ENCODE results near the gene NEK7. TPM values are rescaled to one million over a fixed set of nuclear protein-coding genes. Genes with fewer than 3 reads are reported as not detected.

Gene NEK7
- total RNA-seq, 1 donor = 376 TPM

DNA sequence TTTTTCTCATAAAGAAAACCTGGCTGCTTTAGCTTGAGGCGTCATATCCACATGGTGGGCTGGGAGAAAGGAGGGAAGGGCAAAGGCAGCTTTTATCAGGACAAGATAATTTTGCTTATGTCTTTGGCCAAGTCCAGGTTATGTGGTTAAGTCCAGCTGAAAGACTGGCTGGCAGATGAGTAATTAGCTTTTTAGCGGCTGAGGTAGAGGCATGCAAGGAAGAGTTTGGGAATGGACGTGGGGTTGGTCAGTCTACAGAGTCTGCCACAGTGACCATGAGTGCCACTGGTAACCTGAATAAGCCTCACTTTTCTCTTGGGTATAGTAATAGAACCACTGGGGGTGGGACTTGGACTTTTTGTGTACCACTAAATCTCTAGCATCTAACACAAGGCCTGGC, 39.8 kb downstream of the NEK7 start:
- Histone ChIP-seq H3K27ac (ENCODE audit: low read depth, low read length) (no peak overlapping the region), H3K4me2 (ENCODE audit: insufficient read depth, low read length) (no peak overlapping the region), H3K4me1 (ENCODE audit: insufficient read depth, low read length) (peaks cover 15% of the 10 kb centered on the region), H2AFZ (ENCODE audit: low read length) (no peak overlapping the region), H3K79me2 (ENCODE audit: insufficient read depth, low read length) (peaks cover 99% of the 10 kb centered on the region), H3K27me3 (ENCODE audit: insufficient read depth, low read length) (no peaks in the 10 kb centered on the region), H3K4me3 (ENCODE audit: insufficient read depth, low read length) (no peak overlapping the region), H3K9me3 (ENCODE audit: low read depth, low read length) (no peaks in the 10 kb centered on the region), H4K20me1 (ENCODE audit: insufficient read depth, low read length) (peaks cover 65% of the 10 kb centered on the region), H3K36me3 (ENCODE audit: insufficient read depth, low read length) (peaks cover 8% of the 10 kb centered on the region)
- TF ChIP-seq, protein P1, sequence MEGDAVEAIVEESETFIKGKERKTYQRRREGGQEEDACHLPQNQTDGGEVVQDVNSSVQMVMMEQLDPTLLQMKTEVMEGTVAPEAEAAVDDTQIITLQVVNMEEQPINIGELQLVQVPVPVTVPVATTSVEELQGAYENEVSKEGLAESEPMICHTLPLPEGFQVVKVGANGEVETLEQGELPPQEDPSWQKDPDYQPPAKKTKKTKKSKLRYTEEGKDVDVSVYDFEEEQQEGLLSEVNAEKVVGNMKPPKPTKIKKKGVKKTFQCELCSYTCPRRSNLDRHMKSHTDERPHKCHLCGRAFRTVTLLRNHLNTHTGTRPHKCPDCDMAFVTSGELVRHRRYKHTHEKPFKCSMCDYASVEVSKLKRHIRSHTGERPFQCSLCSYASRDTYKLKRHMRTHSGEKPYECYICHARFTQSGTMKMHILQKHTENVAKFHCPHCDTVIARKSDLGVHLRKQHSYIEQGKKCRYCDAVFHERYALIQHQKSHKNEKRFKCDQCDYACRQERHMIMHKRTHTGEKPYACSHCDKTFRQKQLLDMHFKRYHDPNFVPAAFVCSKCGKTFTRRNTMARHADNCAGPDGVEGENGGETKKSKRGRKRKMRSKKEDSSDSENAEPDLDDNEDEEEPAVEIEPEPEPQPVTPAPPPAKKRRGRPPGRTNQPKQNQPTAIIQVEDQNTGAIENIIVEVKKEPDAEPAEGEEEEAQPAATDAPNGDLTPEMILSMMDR (IDR thresholded peaks at IDR 0.05; ENCODE audit: extremely low read depth, low read depth, low read length) = no peak
- DNase-seq (ENCODE audit: insufficient read length, low spot score, missing footprints) = no peak

DNA sequence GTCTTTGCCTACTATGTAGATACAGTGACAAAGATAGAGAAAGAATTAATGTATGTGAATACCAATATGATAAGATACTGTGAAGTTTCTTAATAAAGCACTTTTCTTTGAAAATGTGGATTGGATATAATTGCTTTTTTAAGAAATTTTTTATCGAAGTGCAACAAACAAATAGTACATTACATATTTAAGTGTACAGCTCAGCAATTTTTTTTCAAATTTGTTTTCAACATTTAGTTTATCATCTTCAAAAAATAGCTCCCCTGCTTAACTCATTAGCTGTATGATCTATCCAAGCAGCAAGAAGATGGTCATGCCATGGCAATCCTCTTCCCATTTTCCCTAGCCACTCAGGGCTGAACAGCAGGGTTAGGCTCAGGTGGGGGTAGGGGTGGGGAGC, 40.5 kb downstream of the NEK7 start:
- TF ChIP-seq, protein P1 (IDR thresholded peaks at IDR 0.05; ENCODE audit: extremely low read depth, low read depth, low read length) = no peak
- Histone ChIP-seq H2AFZ (ENCODE audit: low read length) (no peak overlapping the region), H4K20me1 (ENCODE audit: insufficient read depth, low read length) (peaks cover 69% of the 10 kb centered on the region), H3K9me3 (ENCODE audit: low read depth, low read length) (no peaks in the 10 kb centered on the region), H3K4me2 (ENCODE audit: insufficient read depth, low read length) (no peak overlapping the region), H3K27ac (ENCODE audit: low read depth, low read length) (no peak overlapping the region), H3K27me3 (ENCODE audit: insufficient read depth, low read length) (no peaks in the 10 kb centered on the region), H3K4me3 (ENCODE audit: insufficient read depth, low read length) (no peak overlapping the region), H3K79me2 (ENCODE audit: insufficient read depth, low read length) (peaks cover 99% of the 10 kb centered on the region), H3K36me3 (ENCODE audit: insufficient read depth, low read length) (peaks cover 11% of the 10 kb centered on the region), H3K4me1 (ENCODE audit: insufficient read depth, low read length) (peaks cover 21% of the 10 kb centered on the region)
- DNase-seq (ENCODE audit: insufficient read length, low spot score, missing footprints) = no peak

DNA sequence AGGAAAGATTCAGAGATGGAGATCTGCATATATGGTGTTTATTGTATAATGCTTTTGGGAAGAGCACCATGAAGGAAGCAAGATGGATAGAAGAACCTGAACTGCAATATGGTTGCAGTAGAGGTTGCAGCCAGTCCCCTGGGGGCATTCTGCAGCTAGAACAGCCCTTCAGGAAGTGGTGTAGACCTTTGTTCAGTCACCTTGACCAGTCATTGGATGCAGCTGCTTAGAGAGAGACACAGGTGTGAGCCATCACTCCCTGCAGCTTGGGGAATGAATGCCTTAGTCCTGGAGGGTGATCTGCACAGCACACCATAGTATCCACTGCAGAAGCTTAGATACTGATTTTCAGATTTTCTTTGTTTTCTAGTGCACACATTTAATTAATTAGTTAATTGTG, 42.3 kb downstream of the NEK7 start:
- H2AFZ ChIP-seq (ENCODE audit: low read length) = no peak overlapping the region
- TF ChIP-seq, protein P1 (IDR thresholded peaks at IDR 0.05; ENCODE audit: extremely low read depth, low read depth, low read length) = no peak
- H3K4me2 ChIP-seq (ENCODE audit: insufficient read depth, low read length) = no peak overlapping the region
- H3K36me3 ChIP-seq (ENCODE audit: insufficient read depth, low read length) = peaks cover 20% of the 10 kb centered on the region
- no peak overlapping the region for H3K27ac ChIP-seq (ENCODE audit: low read depth, low read length)
- DNase-seq (ENCODE audit: insufficient read length, low spot score, missing footprints) = no peak
- no peaks in the 10 kb centered on the region for H3K9me3 ChIP-seq (ENCODE audit: low read depth, low read length)
- peaks cover 80% of the 10 kb centered on the region for H4K20me1 ChIP-seq (ENCODE audit: insufficient read depth, low read length)
- H3K4me1 ChIP-seq (ENCODE audit: insufficient read depth, low read length) = peaks cover 25% of the 10 kb centered on the region
- no peak overlapping the region for H3K4me3 ChIP-seq (ENCODE audit: insufficient read depth, low read length)
- peaks cover 99% of the 10 kb centered on the region for H3K79me2 ChIP-seq (ENCODE audit: insufficient read depth, low read length)
- no peaks in the 10 kb centered on the region for H3K27me3 ChIP-seq (ENCODE audit: insufficient read depth, low read length)

DNA sequence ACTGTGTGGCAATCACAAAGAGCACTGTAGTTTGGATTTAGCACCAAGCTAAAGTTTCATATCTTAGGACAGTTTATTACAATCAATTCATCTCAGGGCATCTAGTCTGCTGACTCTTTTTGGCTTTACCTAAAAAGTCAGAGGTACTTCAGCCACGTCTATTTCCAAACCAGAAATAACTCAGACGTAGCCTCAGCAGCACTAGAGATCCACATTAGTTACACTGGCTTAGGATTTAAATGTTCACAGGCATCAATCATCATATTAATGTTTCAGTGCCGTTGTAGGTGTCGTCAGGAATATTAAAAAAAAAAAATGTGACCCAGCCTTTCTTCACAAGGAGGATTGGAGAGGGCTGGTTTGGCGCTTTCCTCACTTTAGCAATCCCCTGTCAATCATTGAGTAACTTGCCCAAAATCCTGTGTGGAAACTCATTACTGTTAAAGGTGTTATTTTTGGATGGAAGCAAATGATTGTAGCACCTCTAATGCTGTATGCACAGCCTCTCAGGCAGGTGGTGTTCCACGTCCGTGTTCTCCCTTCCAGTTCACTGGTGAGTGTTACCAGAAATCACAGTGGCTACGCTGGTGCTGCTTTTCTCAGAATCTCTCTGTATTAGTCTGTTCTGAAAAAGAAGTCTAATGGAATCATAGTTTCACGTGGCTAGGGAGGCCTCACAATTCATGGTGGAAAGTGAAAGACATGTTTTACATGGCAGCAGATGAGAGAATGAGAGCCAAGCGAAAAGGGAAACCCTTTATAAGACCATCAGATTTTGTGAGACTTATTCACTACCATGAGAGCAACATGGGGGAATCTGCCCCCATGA, 45.4 kb downstream of the NEK7 start:
- Histone ChIP-seq H3K27me3 (ENCODE audit: insufficient read depth, low read length) (no peaks in the 10 kb centered on the region), H3K79me2 (ENCODE audit: insufficient read depth, low read length) (peaks cover 98% of the 10 kb centered on the region), H3K27ac (ENCODE audit: low read depth, low read length) (no peak overlapping the region), H3K36me3 (ENCODE audit: insufficient read depth, low read length) (peaks cover 20% of the 10 kb centered on the region), H3K9me3 (ENCODE audit: low read depth, low read length) (no peaks in the 10 kb centered on the region), H3K4me1 (ENCODE audit: insufficient read depth, low read length) (peaks cover 35% of the 10 kb centered on the region), H4K20me1 (ENCODE audit: insufficient read depth, low read length) (peaks cover 81% of the 10 kb centered on the region), H2AFZ (ENCODE audit: low read length) (no peak overlapping the region), H3K4me3 (ENCODE audit: insufficient read depth, low read length) (no peak overlapping the region), H3K4me2 (ENCODE audit: insufficient read depth, low read length) (no peak overlapping the region)
- no peak for DNase-seq (ENCODE audit: insufficient read length, low spot score, missing footprints)
- TF ChIP-seq, protein P1 (IDR thresholded peaks at IDR 0.05; ENCODE audit: extremely low read depth, low read depth, low read length) = no peak
